DMS 273 (cell line): Measurements from ENCODE around the gene ASAP2.

Experiments used
- DNase-seq: peaks from one replicate; lab custom pipeline; 2025; ENCODE audit not compliant: unreplicated experiment; lab: John Stamatoyannopoulos, UW

The ASAP2 gene

DNA sequence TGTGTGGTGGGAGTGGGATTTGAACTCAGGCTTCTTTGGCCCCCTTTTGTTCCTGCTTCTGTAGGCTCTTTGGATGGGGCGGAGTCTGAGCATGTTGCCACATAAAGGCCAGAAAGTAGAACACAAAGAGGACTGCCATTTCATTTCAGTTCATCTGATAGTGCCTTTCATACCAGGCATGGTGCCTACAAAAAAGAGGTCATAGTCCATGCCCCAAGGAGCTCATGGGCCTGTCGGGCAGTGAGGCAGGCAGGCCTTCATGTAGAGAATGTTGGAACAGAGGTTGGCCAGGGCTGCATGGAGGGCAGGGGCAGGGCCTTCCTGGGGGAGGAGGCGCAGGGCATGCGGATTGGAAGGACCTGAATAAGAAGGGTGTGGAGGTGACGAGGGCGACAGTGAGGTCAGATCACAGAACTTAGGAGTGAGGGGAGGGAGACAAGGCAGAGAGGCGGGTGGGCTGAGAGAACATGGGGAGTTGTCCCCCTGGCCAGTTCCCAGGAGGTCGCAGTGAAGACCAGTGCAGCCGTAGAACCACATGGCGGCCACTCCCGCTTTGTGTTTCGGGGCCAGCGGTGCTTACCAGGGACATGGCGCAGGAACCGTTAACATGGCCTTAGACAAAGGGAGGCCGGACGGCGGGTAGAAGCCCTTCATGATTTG, 167.6 kb downstream of the ASAP2 start:
- DNase-seq: no peak

GRCh38 chr2:9375857-9376428, 169.3 kb downstream of the ASAP2 start:
- DNase-seq: no peak

DNA sequence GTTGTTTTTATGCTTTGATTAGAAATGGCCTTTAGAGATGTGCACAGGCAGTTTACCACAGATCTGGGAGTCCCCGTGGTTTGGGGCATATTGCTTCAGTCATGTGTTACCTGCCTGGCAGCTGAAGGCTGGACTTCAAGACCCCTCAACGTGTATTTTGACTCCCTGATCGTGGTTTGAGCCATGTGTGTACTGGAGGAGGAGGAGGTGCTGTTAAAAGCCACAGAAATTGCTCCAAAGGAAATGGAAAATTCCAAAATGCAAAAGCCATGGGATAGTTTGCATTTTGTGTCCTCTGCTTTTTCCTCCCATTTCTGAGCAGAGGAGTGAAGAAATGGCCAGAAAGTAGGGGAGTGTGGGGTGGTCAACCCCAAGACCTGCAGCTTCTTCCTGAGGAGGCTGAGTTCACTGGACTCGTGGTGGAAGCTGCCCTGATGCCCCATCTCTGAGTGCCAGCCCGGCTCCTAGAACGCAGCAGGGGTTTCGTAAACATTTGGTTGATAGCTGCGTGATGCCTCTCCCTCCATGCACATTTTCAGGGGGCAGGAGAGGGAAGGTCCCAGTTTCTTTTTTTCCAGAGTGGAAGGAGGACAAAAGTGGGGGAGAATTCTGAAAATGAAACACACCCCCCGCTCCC, 171.0 kb downstream of the ASAP2 start:
- no peak for DNase-seq

- DNase-seq: peak; percentile 79
Observed at GRCh38 chr2:9378433-9379390, 172.1 kb downstream of the ASAP2 start.

- DNase-seq: no peak
Observed at GRCh38 chr2:9379391-9379755, 172.8 kb downstream of the ASAP2 start.

GRCh38 chr2:9380702-9381628, 174.4 kb downstream of the ASAP2 start:
- DNase-seq: no peak

GRCh38 chr2:9382604-9383235, 176.1 kb downstream of the ASAP2 start:
- no peak for DNase-seq

DNA sequence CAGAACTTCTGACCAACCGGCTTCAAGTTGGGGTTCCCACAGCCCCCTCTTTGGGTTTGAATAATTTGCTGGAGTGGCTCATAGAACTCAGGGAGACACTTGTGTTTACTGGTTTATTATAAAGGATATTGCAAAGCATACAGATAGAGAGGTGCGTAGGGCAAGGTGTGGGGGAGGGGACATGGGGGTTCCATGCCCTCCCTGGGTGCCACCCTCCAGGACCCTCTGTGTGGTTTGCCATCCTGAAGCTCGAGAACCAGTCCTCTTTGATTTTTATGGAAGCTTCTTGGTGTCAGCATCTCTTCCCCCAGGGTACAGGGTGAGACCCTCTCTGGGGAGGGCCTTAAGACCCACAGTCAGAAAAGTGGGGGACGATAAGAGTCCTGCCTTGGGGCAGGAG, 177.9 kb downstream of the ASAP2 start:
- DNase-seq: no peak

- no peak for DNase-seq
Observed at GRCh38 chr2:9385841-9386240, 179.2 kb downstream of the ASAP2 start.

- DNase-seq: no peak
Observed at GRCh38 chr2:9388199-9388681, 181.6 kb downstream of the ASAP2 start.

DNA sequence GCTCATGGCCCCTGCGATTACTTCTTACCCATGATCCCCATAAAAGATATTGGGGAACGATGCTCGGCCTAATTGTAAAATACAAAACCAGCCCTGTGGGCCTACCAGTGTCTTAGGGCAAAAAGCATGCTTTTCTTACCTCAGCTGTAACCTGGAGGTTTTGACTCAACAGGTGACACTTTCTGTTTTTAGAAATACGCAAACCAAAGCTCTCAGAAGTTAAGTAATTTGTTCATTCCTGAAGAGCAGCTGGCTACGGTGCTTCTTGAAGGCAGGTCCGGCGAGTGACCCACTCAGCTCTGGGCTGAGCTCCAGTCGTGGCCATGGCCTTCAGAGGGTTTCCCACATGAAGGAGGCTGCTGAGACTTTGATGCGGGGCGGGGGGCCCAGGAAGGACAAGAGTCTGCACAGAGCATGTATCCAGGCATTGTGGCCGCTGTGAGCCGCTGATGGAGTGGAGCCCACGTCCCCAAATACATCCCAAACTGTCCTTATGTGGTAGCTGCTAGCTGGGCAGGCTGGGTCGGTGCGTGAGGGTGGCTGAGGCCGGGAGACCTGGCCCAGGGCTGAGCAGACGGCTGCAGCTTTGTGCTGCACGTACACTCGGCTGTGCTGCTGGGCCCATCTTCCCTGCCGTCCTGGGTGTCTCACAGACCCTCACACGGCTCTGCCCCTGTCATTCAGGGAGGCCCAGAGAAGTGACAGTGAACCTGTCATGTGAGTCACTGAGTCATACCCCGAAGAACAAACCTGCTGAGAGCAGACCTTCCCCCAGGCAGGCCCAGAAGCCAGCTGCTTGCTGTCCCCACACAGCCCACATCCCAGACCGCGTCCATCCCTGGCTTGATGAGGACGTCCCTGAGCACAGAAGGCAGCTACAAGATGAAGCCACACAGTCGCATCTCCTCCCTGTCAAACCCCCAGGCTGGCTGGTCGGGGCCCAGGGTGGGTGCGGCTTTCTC, 182.6 kb downstream of the ASAP2 start:
- DNase-seq: no peak

- DNase-seq: no peak
Observed at GRCh38 chr2:9390151-9390850, 183.7 kb downstream of the ASAP2 start.

DNA sequence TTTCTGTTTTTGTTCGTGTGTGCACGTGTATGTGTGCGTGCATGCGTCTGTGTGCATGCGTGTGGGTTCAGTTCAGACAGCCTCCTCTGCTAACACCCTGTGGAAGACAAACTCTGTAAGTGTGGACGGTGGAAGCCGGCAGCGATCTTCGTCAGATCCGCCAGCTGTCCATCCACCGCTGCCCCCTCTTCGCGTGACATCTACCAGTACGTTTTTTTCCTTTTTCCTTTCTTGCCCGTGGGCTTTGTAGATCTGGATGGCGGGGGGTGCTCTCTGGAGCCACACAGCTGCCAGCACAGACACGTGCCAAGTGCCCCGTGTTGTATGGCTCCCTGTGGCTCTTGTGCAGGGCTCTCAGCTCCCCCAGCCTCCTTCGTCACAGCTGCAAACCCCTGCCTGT, 184.4 kb downstream of the ASAP2 start:
- DNase-seq: no peak

GRCh38 chr2:9391961-9392720, 185.5 kb downstream of the ASAP2 start:
- no peak for DNase-seq

DNA sequence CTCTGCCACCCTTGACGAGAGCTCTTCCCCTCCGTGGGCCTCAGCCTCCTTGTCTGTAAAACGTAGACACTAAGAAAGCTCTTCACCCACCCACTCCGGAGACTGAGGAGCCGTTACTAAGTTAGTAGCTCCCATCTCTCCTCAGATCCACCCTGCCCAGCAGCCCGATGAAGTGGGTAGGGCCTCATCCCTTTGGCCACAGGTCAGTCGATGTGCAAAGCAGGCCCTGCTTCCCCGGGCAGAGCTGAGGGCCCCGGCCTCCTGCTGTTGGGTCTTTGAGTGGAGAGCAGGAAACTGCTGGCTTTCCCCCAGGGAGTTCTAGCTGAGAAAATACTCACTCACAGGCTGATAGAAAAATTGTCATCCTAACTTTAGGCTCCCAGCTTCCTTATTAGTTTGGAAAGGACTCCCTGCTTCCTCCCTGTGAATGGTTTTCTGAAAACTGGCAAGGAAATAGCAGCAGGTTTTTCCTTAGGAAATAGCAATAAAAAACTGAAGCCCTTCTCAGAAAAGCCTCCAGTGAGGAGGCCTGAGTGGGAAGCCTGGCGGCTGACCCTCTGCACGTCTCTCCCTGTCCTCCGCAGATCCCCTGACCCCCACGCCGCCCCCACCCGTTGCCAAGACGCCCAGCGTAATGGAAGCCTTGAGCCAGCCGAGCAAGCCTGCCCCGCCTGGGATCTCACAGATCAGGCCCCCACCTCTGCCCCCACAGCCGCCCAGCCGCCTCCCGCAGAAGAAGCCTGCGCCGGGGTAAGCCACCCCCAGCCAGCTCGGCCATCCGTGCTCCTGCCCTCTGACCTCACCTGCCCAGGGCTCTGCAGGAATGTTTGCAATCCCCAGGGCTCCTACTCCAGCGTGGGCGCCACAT, 186.5 kb downstream of the ASAP2 start:
- no peak for DNase-seq

- DNase-seq: no peak
Observed at GRCh38 chr2:9394816-9395215, 188.2 kb downstream of the ASAP2 start.
